PC-9 (cell line): Measurements from ENCODE around the gene SCAMP2. TPM values are rescaled to one million over a fixed set of nuclear protein-coding genes. Genes with fewer than 3 reads are reported as not detected.

Experiments used
- BruUV-seq: library from RNA; stranded (reverse); fragments of 400-500 nt; replicated peaks from 2 replicates; lab custom pipeline; 2021; lab: Mats Ljungman, UMichigan
- CTCF ChIA-PET: fragments of 300-600 bp; sonication (Branson Sonifier 250); formaldehyde crosslinking; loops from one replicate; lab custom pipeline; 2022; ENCODE audit warnings: antibody characterized with exemption; lab: Charles Lee
- POLR2A ChIA-PET: fragments of 300-600 bp; sonication (Branson Sonifier 250); formaldehyde crosslinking; loops from one replicate; lab custom pipeline; 2022; ENCODE audit warnings: antibody characterized with exemption; ENCODE audit not compliant: unreplicated experiment; lab: Charles Lee
- DNase-seq, 2 experiments: peaks; one replicate each; pipeline versions ENCODE4 v3.0.0 to v3.0.0-alpha.2; 2015 to 2022; ENCODE audit warnings: mixed read lengths in 1 of 2
- H2AFZ ChIP-seq: fragments of 200-600 bp; sonication (generic); 2 replicates; pipeline ENCODE4 v1.8.1; 2017; ENCODE audit warnings: antibody characterized with exemption
- H3F3A ChIP-seq: fragments of 200-600 bp; sonication (generic); 2 replicates; pipeline ENCODE4 v1.8.1; 2017; ENCODE audit warnings: antibody characterized with exemption, mild to moderate bottlenecking, low read depth; ENCODE audit not compliant: insufficient read depth
- H3K27ac ChIP-seq: fragments of 200-600 bp; sonication (generic); 2 replicates; pipeline ENCODE4 v1.6.1; 2016; ENCODE audit warnings: mixed run types
- H3K27me3 ChIP-seq: fragments of 200-600 bp; sonication (generic); 2 replicates; pipeline ENCODE4 v1.6.1; 2016; ENCODE audit warnings: low read depth, mixed run types; ENCODE audit not compliant: insufficient read depth
- H3K36me3 ChIP-seq: fragments of 200-600 bp; sonication (generic); 2 replicates; pipeline ENCODE4 v1.6.1; 2016; ENCODE audit warnings: low read depth, mixed run types
- H3K4me1 ChIP-seq: fragments of 200-600 bp; sonication (generic); replicated peaks from 2 replicates; pipeline ENCODE4 v1.6.1; 2016; ENCODE audit warnings: mixed run types; ENCODE audit not compliant: insufficient read depth
- H3K4me2 ChIP-seq: fragments of 200-600 bp; sonication (generic); 2 replicates; pipeline ENCODE4 v1.6.1; 2017; ENCODE audit warnings: mixed run types
- H3K4me3 ChIP-seq: fragments of 200-600 bp; sonication (generic); 2 replicates; pipeline ENCODE4 v1.6.1; 2016; ENCODE audit warnings: mixed run types
- H3K79me2 ChIP-seq: fragments of 200-600 bp; sonication (generic); 2 replicates; pipeline ENCODE4 v1.6.1; 2017; ENCODE audit warnings: low read depth, mixed run types
- H3K9me2 ChIP-seq: fragments of 200-600 bp; sonication (generic); 2 replicates; pipeline ENCODE4 v1.8.1; 2017; ENCODE audit warnings: mild to moderate bottlenecking; ENCODE audit not compliant: insufficient read depth
- H3K9me3 ChIP-seq: fragments of 200-600 bp; sonication (generic); 2 replicates; pipeline ENCODE4 v1.8.1; 2016; ENCODE audit warnings: low read depth; ENCODE audit not compliant: insufficient read depth
- H4K20me1 ChIP-seq: fragments of 200-600 bp; sonication (generic); 2 replicates; pipeline ENCODE4 v1.8.1; 2017; ENCODE audit not compliant: insufficient read depth
- EZH2 ChIP-seq: fragments of 200-600 bp; sonication (generic); IDR thresholded peaks from 2 replicates; pipeline ENCODE4 v1.8.0; 2017; ENCODE audit warnings: antibody characterized with exemption, low read depth
- intact Hi-C: fragments of 100-400 bp; cut with micrococcal nuclease; formaldehyde crosslinking; loops from one replicate; pipeline ENCODE4 v1.10.0; 2022; ENCODE audit not compliant: unreplicated experiment
- total RNA-seq: library from RNA; stranded (reverse); gene quantifications from 2 replicates; pipeline ENCODE4 v1.2.3, GENCODE V29; 2021
- TF ChIP-seq, protein P1 (sequence below): fragments of 200-600 bp; sonication (generic); conservative IDR thresholded peaks from 2 replicates; pipeline ENCODE4 v1.6.1; 2017; ENCODE audit warnings: mixed run types, antibody characterized with exemption, mild to moderate bottlenecking, moderate library complexity

SCAMP2 gene
- total RNA-seq, 1 experiment from 2014 or later: 84.6 TPM

DNA sequence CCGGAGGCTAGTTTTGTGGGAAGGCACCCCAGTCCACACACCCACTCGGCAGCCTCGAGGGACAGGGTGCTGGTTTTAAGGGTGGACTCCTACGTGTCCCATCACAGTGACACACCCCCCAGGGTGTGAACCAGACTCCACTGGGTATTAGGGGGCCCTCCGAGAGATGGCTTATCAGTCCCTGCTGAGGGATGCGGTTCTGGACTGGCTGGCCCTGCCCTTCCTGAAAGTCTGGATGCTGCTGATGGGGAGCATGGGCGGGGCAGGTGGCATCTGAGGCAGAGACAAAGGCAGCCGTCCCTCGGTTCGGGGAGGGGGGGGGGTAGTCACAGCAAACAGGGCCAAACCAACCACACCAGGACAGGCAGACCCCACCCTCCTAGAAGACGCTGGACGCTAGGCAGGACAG lies 29.3 kb downstream of the SCAMP2 start:
- H3K36me3 ChIP-seq: no peaks in the 10 kb centered on the region; the same call in 1 of the 2 replicates
- DNase-seq: no peak
- no peak overlapping the region for H3K27ac ChIP-seq
- peaks cover 18% of the 10 kb centered on the region; the same call in 1 of the 2 replicates for H3F3A ChIP-seq
- intact Hi-C loops: loop anchor here (2.0 kb wide), 1 partner anchor 57 kb away; no protein-coding TSS in a partner anchor
- no peaks in the 10 kb centered on the region for H3K79me2 ChIP-seq
- H3K4me3 ChIP-seq: no peak overlapping the region
- TF ChIP-seq, protein P1, sequence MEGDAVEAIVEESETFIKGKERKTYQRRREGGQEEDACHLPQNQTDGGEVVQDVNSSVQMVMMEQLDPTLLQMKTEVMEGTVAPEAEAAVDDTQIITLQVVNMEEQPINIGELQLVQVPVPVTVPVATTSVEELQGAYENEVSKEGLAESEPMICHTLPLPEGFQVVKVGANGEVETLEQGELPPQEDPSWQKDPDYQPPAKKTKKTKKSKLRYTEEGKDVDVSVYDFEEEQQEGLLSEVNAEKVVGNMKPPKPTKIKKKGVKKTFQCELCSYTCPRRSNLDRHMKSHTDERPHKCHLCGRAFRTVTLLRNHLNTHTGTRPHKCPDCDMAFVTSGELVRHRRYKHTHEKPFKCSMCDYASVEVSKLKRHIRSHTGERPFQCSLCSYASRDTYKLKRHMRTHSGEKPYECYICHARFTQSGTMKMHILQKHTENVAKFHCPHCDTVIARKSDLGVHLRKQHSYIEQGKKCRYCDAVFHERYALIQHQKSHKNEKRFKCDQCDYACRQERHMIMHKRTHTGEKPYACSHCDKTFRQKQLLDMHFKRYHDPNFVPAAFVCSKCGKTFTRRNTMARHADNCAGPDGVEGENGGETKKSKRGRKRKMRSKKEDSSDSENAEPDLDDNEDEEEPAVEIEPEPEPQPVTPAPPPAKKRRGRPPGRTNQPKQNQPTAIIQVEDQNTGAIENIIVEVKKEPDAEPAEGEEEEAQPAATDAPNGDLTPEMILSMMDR: no peak
- TF ChIP-seq EZH2: no peak
- no peaks in the 10 kb centered on the region for H3K27me3 ChIP-seq
- no peaks in the 10 kb centered on the region for H3K9me2 ChIP-seq
- no peaks in the 10 kb centered on the region for H3K9me3 ChIP-seq
- CTCF ChIA-PET: no interaction called here
- BruUV-seq: no TSS peak
- peaks cover 11% of the 10 kb centered on the region for H3K4me1 ChIP-seq
- H3K4me2 ChIP-seq: no peak overlapping the region
- POLR2A ChIA-PET: interaction anchor here (0.5 kb wide), 1 partner anchor 119 kb away, joined by 3 read pairs; no protein-coding TSS in a partner anchor
- H2AFZ ChIP-seq: no peak overlapping the region
- H4K20me1 ChIP-seq: no peaks in the 10 kb centered on the region

DNA sequence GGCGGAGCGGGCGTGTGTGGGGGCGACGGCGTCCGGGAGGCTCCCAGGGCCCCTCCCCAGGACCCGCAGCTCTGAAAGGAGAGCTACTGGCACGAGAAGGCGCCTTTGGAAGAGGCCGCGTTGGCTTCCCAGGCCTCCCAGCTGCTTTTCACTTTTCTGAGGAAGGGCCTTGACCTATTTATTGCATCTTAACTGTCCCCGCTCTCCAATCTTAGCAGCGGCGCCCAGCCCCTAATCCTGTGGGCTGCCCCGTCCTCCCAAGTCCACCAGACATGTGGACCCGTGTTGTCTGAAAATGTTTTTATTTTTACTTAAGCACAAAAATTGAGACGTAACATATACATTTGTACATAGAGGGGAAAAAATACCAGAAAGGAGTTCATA lies 29.7 kb downstream of the SCAMP2 start:
- no peak overlapping the region for H2AFZ ChIP-seq
- H3K4me3 ChIP-seq: peak overlapping the region; percentile 91; the same call in 1 of the 2 replicates
- H3K9me2 ChIP-seq: no peaks in the 10 kb centered on the region
- peak overlapping the region; percentile 79 for H3K4me2 ChIP-seq
- 0 out of 2 replicates have a peak overlapping the region, but pooled peaks have one; percentile 4 for H3K27ac ChIP-seq
- H3F3A ChIP-seq: peaks cover 18% of the 10 kb centered on the region; the same call in 1 of the 2 replicates
- ChIA-PET POLR2A (interaction anchor here (0.5 kb wide), 1 partner anchor 119 kb away, joined by 3 read pairs; no protein-coding TSS in a partner anchor), CTCF (no interaction called here)
- no peak for DNase-seq
- H3K9me3 ChIP-seq: no peaks in the 10 kb centered on the region
- intact Hi-C loops: loop anchor here (2.0 kb wide), 1 partner anchor 57 kb away; no protein-coding TSS in a partner anchor
- BruUV-seq: no TSS peak
- H3K36me3 ChIP-seq: no peaks in the 10 kb centered on the region; the same call in 1 of the 2 replicates
- no peaks in the 10 kb centered on the region for H3K79me2 ChIP-seq
- H3K4me1 ChIP-seq: peaks cover 11% of the 10 kb centered on the region
- TF ChIP-seq EZH2: no peak
- TF ChIP-seq, protein P1: 0 out of 2 replicates have a peak, but pooled peaks have one; percentile 22
- H3K27me3 ChIP-seq: no peaks in the 10 kb centered on the region
- no peaks in the 10 kb centered on the region for H4K20me1 ChIP-seq

DNA sequence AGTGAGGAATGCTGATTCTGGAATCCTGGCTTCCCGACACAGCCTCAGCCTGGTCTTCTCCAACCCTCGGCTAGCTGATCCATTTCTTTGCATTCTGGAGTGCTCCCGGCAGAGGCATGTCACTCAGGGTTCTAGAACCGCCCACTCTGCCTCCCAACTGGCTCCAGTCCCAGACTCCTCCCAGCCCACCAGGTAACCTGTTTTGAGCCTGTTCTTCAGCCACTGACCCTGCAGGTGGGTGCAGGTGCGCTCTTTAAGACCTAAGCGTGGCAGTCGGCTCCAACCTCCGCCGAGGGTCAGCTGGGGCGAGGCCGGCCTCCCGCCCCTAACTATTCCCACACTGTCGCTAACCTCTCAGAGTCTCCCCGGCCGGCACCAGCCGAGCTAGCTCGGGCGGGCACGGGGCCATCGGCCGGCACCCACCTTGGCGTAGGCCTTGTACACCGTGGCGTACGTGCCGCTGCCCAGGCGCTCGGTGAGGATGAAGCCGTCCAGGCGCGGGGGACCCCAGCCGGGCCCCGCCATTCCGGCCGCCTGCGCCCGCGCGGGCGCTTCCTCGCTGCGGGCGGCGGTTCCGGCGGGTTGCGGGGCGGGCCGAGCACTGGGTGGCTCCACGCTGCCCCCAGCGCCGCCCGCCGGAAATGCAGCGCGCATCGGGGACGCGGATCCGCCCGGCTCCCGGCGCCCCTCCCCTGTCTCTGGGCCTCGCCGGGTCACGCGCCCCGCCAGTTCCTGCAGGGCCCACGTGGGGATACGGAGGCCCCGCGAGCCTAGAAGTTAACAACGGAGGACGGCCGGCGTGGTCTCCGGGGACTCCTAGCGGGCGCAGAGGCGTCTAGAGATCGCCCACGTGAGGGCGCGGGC lies 30.4 kb downstream of the SCAMP2 start, which contains the start of gene ULK3:
Gene ULK3 (minus strand): TSS at position 576 of the 864 bp plus-strand sequence. CDS start 51 bp downstream, at position 525.
- ChIA-PET POLR2A (no interaction called here), CTCF (interaction anchor here (0.6 to 1.3 kb wide), 2 partner anchors 59 to 88 kb away, joined by 4 to 5 read pairs; no protein-coding TSS in a partner anchor)
- Histone ChIP-seq H3F3A (peaks cover 14% of the 10 kb centered on the region; the same call in 1 of the 2 replicates), H3K9me2 (no peaks in the 10 kb centered on the region), H4K20me1 (no peaks in the 10 kb centered on the region), H3K9me3 (no peaks in the 10 kb centered on the region), H3K27me3 (no peaks in the 10 kb centered on the region), H3K36me3 (no peaks in the 10 kb centered on the region), H3K27ac (peak within 1 kb of the TSS; percentile 47), H3K79me2 (no peaks in the 10 kb centered on the region), H2AFZ (peak within 1 kb of the TSS; percentile 96), H3K4me1 (peaks cover 11% of the 10 kb centered on the region), H3K4me2 (peak within 1 kb of the TSS; percentile 79), H3K4me3 (peak within 1 kb of the TSS; percentile 91)
- peak; percentile 78 to 87 for DNase-seq
- BruUV-seq: TSS peak; percentile 89
- intact Hi-C loops: loop anchor here (2.0 kb wide), 1 partner anchor 58 kb away; no protein-coding TSS in a partner anchor
- TF ChIP-seq, protein P1: peak; percentile 59
- TF ChIP-seq EZH2: no peak
